ENCODE results near the gene TMEM140.

Gene TMEM140

DNA sequence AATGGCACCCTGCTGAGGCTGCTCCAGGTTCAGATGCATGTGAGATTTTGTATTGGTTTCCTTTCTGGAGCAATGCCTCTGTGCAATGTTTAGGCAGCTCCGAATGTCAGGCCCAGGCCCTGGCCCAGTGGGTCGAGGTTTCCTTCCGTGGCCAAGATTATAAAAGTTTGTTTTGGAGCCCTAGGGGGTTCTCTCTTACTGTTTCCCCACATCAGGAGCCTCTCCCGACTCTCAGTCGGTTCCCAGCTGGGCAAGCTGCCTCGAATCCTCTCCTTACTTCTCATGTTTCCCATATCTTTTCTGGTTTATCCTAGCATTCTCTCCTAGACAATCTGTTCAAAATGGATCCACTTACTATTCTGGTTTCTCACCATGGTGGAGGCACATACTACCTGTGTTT, 11.0 kb downstream of the TMEM140 start:
- H2AFZ ChIP-seq (ENCODE audit: low read length) = no peak overlapping the region
- H3K36me3 ChIP-seq (replicated peaks; ENCODE audit: insufficient read depth, low read length) = no peaks in the 10 kb centered on the region
- no peaks in the 10 kb centered on the region for H3K9me3 ChIP-seq (replicated peaks; ENCODE audit: insufficient read depth, low read length)
- TF ChIP-seq, protein P1, sequence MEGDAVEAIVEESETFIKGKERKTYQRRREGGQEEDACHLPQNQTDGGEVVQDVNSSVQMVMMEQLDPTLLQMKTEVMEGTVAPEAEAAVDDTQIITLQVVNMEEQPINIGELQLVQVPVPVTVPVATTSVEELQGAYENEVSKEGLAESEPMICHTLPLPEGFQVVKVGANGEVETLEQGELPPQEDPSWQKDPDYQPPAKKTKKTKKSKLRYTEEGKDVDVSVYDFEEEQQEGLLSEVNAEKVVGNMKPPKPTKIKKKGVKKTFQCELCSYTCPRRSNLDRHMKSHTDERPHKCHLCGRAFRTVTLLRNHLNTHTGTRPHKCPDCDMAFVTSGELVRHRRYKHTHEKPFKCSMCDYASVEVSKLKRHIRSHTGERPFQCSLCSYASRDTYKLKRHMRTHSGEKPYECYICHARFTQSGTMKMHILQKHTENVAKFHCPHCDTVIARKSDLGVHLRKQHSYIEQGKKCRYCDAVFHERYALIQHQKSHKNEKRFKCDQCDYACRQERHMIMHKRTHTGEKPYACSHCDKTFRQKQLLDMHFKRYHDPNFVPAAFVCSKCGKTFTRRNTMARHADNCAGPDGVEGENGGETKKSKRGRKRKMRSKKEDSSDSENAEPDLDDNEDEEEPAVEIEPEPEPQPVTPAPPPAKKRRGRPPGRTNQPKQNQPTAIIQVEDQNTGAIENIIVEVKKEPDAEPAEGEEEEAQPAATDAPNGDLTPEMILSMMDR (IDR thresholded peaks at IDR 0.05; ENCODE audit: low read length) = no peak
- no peak for TF ChIP-seq EZH2 (optimal IDR thresholded peaks at IDR 0.05; ENCODE audit: low read depth, low read length)
- no peak for TF ChIP-seq EZH2phosphoT487 (IDR thresholded peaks at IDR 0.05; ENCODE audit: low read length)
- no peaks in the 10 kb centered on the region for H3K27me3 ChIP-seq (replicated peaks; ENCODE audit: insufficient read depth, low read length)
- H3K9me2 ChIP-seq (replicated peaks; ENCODE audit: insufficient read depth, low read length) = no peaks in the 10 kb centered on the region
- no peak for DNase-seq
- peak overlapping the region; percentile 86; the same call in 1 of the 2 replicates for H3K27ac ChIP-seq (ENCODE audit: low read length)
- H3K9ac ChIP-seq (ENCODE audit: low read length) = no peak overlapping the region
- H3K4me2 ChIP-seq (ENCODE audit: low read depth, low read length) = peak overlapping the region; percentile 70; the same call in 1 of the 2 replicates
- peaks cover 18% of the 10 kb centered on the region for H3F3A ChIP-seq (ENCODE audit: insufficient read depth, low read length)
- no peak overlapping the region for H3K4me3 ChIP-seq (ENCODE audit: low read length)
- no peaks in the 10 kb centered on the region for H4K20me1 ChIP-seq (ENCODE audit: insufficient read depth, low read length)
- H3K79me2 ChIP-seq (ENCODE audit: low read length) = peaks cover 77% of the 10 kb centered on the region
- H3K4me1 ChIP-seq (ENCODE audit: low read length) = peaks cover 46% of the 10 kb centered on the region

DNA sequence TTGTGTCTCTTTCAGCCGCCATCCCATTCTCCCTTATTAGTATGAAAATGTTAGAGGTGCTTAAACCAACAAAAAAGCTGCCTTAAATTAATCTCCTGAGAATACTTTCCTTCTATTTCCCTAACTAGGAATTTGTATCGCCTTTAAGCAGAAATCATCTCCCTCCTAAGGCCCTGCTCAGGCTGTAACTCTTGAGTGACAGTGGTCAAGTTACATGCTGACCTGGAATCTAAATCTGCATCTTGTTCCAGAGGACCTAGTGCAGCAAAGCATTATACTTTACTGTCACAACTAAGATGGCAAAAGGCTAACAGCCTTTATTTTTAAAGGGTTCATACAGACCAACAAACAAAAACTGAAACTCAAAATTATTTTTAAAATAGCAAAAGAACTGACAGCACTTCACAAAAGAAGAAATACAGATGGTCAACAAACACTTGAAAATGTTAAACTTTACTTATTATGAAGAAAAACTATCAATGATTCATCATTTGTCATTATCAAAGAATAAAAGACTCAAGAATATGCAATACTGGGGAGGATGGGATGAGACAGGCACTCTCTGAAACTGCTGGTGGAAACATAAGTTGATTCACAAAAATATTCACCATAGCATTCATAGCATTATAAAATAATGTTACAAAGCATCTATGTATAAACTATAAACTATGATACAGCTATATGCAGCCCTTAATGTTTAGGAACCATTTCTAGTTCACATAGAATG, 11.7 kb downstream of the TMEM140 start:
- peak; percentile 14 for DNase-seq
- Histone ChIP-seq H3F3A (ENCODE audit: insufficient read depth, low read length) (peaks cover 18% of the 10 kb centered on the region), H2AFZ (ENCODE audit: low read length) (no peak overlapping the region), H3K9me3 (replicated peaks; ENCODE audit: insufficient read depth, low read length) (no peaks in the 10 kb centered on the region), H3K36me3 (replicated peaks; ENCODE audit: insufficient read depth, low read length) (no peaks in the 10 kb centered on the region), H3K4me1 (ENCODE audit: low read length) (peaks cover 46% of the 10 kb centered on the region), H3K79me2 (ENCODE audit: low read length) (peaks cover 81% of the 10 kb centered on the region), H3K27ac (ENCODE audit: low read length) (peak overlapping the region; percentile 86), H4K20me1 (ENCODE audit: insufficient read depth, low read length) (no peaks in the 10 kb centered on the region), H3K9me2 (replicated peaks; ENCODE audit: insufficient read depth, low read length) (no peaks in the 10 kb centered on the region), H3K4me2 (ENCODE audit: low read depth, low read length) (peak overlapping the region; percentile 70), H3K9ac (ENCODE audit: low read length) (peak overlapping the region; percentile 30; the same call in 1 of the 2 replicates), H3K4me3 (ENCODE audit: low read length) (peak overlapping the region; percentile 21), H3K27me3 (replicated peaks; ENCODE audit: insufficient read depth, low read length) (no peaks in the 10 kb centered on the region)
- no peak for TF ChIP-seq EZH2phosphoT487 (IDR thresholded peaks at IDR 0.05; ENCODE audit: low read length)
- TF ChIP-seq EZH2 (optimal IDR thresholded peaks at IDR 0.05; ENCODE audit: low read depth, low read length) = no peak
- TF ChIP-seq, protein P1 (IDR thresholded peaks at IDR 0.05; ENCODE audit: low read length) = no peak

DNA sequence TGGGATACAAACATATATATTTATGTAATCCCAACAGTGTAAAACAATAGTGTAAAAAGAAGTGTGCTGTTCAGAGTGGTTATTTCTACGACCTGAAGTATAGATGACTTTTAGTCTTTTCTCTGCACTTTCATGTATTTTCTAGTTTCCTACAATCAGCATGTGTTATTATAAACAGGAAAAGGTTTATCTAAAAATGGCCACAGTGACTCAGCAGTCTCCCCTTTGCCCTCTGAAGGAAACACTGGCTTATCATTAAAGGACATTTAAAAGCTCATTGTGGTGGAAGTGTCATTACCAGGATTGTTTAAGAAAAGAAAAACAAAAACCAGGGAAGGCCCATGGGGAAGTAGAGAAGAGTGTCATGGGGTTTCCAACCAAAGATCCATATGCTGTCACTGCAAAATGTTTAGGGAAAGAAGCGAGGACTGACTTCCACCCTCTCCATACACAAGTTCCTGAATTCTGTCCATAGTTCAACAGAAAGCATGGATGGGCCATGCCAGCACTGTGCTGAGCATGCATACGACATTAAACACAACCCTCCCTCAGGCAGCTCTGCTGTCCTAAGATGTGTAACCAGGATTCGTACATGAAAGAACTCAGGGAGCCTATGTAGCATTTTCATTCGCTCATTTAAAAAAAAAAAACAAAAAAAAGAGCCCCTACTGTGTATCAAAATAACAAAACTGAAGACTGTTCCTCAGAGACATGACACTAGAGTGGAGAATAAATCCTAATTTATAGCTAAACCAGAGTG, 12.4 kb downstream of the TMEM140 start:
- Histone ChIP-seq H2AFZ (ENCODE audit: low read length) (no peak overlapping the region), H3K9me2 (replicated peaks; ENCODE audit: insufficient read depth, low read length) (no peaks in the 10 kb centered on the region), H3K27me3 (replicated peaks; ENCODE audit: insufficient read depth, low read length) (no peaks in the 10 kb centered on the region), H3K9ac (ENCODE audit: low read length) (peak overlapping the region; percentile 30; the same call in 1 of the 2 replicates), H3K27ac (ENCODE audit: low read length) (peak overlapping the region; percentile 86), H4K20me1 (ENCODE audit: insufficient read depth, low read length) (no peaks in the 10 kb centered on the region), H3K4me1 (ENCODE audit: low read length) (peaks cover 46% of the 10 kb centered on the region), H3K4me2 (ENCODE audit: low read depth, low read length) (peak overlapping the region; percentile 70), H3K9me3 (replicated peaks; ENCODE audit: insufficient read depth, low read length) (no peaks in the 10 kb centered on the region), H3K4me3 (ENCODE audit: low read length) (peak overlapping the region; percentile 21), H3K36me3 (replicated peaks; ENCODE audit: insufficient read depth, low read length) (no peaks in the 10 kb centered on the region), H3K79me2 (ENCODE audit: low read length) (peaks cover 79% of the 10 kb centered on the region), H3F3A (ENCODE audit: insufficient read depth, low read length) (peaks cover 18% of the 10 kb centered on the region)
- DNase-seq = peak; percentile 78
- TF ChIP-seq EZH2phosphoT487 (IDR thresholded peaks at IDR 0.05; ENCODE audit: low read length) = no peak
- no peak for TF ChIP-seq EZH2 (optimal IDR thresholded peaks at IDR 0.05; ENCODE audit: low read depth, low read length)
- TF ChIP-seq, protein P1 (IDR thresholded peaks at IDR 0.05; ENCODE audit: low read length) = no peak

All from MM.1S (cell line).